GM12872 (cell line): ENCODE data around the gene TMEM125.

Experiments used
- CTCF ChIP-seq: IDR thresholded peaks from 3 replicates; pipeline ENCODE4 v1.5.1; 2011; ENCODE audit warnings: low read depth, mild to moderate bottlenecking, low read length, moderate library complexity; ENCODE audit not compliant: insufficient read depth

Gene TMEM125

GRCh38 chr1:43284065-43284464 lies 14.3 kb downstream of the TMEM125 start:
- TF ChIP-seq CTCF, result no peak

- no peak for TF ChIP-seq CTCF
These were observed 14.8 kb downstream of the TMEM125 start for GRCh38 chr1:43284546-43285110.

- TF ChIP-seq CTCF, result no peak
These were observed 15.6 kb downstream of the TMEM125 start, which contains the start of gene C1orf210 for GRCh38 chr1:43285269-43285990. Gene C1orf210, minus strand, starts transcription at chr1:43285581. Its CDS starts 2,311 bp downstream, at chr1:43283270.

GRCh38 chr1:43286115-43286514 lies 16.3 kb downstream of the TMEM125 start:
- TF ChIP-seq CTCF, result no peak

GRCh38 chr1:43286533-43286932 lies 16.8 kb downstream of the TMEM125 start:
- no peak for TF ChIP-seq CTCF

GRCh38 chr1:43288058-43288784 lies 18.4 kb downstream of the TMEM125 start:
- no peak for TF ChIP-seq CTCF
